ENCODE data around the gene SEH1L.

The SEH1L gene

DNA sequence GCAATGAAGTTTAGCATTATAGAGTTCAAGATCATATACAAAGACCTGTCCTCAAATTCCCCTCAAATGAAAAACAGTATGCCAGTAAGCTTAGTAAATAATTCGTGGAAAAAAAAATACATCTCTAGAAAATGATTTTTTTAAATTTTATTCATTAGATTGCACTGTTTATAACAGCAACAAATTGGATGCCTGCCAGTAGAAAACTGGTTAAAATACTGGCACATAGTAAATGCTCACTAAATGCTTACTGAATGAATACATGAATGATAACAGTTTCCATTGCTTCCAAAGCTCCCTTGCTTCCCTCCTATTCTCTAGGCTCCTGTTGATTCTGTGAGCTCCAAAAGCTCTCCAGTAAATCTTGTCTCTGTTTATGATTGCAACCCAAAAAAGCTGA, 25.5 kb upstream of the SEH1L start:
- no peak overlapping the region for H3K4me3 ChIP-seq (ENCODE audit: low read length)
- no peak overlapping the region for H3K9ac ChIP-seq (ENCODE audit: low read depth, low read length)
- H3K4me2 ChIP-seq (ENCODE audit: low read length) = no peak overlapping the region
- H3K36me3 ChIP-seq (ENCODE audit: insufficient read depth, low read length) = no peaks in the 10 kb centered on the region
- H3K9me3 ChIP-seq (replicated peaks; ENCODE audit: low read length) = no peaks in the 10 kb centered on the region
- H3K27me3 ChIP-seq (ENCODE audit: control insufficient read depth, insufficient read depth, low read length) = no peaks in the 10 kb centered on the region
- H3K4me1 ChIP-seq (ENCODE audit: control insufficient read depth, insufficient read depth, low read length) = no peaks in the 10 kb centered on the region

DNA sequence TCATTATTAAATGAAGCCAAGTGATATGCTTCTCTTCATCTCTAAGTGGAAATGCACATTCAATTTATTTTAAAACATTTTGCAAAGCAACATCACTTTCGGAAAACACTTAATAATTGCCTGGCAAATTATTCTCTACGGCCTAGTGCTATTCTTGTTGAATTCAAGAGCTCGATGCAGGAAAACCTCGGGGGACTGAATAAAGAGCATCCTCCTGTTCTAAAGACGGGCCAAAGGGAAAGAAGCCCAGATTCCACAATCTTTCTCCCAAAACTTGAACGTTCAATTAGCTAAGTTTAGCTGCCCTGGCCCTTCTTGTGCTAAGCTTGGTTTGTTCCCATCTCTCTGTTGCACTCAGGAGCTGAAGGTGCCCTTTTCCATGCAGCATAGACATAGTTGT, 23.2 kb upstream of the SEH1L start:
- no peak overlapping the region for H3K9ac ChIP-seq (ENCODE audit: low read depth, low read length)
- H3K4me2 ChIP-seq (ENCODE audit: low read length) = no peak overlapping the region
- H3K9me3 ChIP-seq (replicated peaks; ENCODE audit: low read length) = no peaks in the 10 kb centered on the region
- H3K36me3 ChIP-seq (ENCODE audit: insufficient read depth, low read length) = no peaks in the 10 kb centered on the region
- H3K4me1 ChIP-seq (ENCODE audit: control insufficient read depth, insufficient read depth, low read length) = no peaks in the 10 kb centered on the region
- H3K4me3 ChIP-seq (ENCODE audit: low read length) = no peak overlapping the region
- H3K27me3 ChIP-seq (ENCODE audit: control insufficient read depth, insufficient read depth, low read length) = no peaks in the 10 kb centered on the region

DNA sequence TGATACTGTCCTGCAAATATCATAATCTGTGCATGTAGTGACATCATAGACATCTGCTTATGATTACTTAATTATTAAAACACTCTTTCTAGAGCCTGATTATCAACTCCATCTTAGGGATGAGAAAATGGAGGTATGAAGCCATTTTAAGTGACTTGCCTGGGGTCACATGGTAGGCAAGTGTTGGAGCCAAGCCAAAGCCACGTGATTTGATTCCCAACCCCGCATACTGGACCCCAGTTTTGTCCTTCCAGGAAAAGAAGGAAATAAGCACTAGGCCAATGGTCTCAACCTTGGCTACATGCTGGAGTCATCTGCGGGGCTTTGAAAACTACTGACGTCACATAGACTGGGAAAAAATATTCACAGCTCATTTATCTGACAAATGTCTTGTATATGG, 19.6 kb upstream of the SEH1L start:
- Histone ChIP-seq H3K9ac (ENCODE audit: low read depth, low read length) (no peak overlapping the region), H3K27me3 (ENCODE audit: control insufficient read depth, insufficient read depth, low read length) (no peaks in the 10 kb centered on the region), H3K4me1 (ENCODE audit: control insufficient read depth, insufficient read depth, low read length) (no peaks in the 10 kb centered on the region), H3K9me3 (replicated peaks; ENCODE audit: low read length) (no peaks in the 10 kb centered on the region), H3K4me2 (ENCODE audit: low read length) (no peak overlapping the region), H3K36me3 (ENCODE audit: insufficient read depth, low read length) (no peaks in the 10 kb centered on the region), H3K4me3 (ENCODE audit: low read length) (no peak overlapping the region)

DNA sequence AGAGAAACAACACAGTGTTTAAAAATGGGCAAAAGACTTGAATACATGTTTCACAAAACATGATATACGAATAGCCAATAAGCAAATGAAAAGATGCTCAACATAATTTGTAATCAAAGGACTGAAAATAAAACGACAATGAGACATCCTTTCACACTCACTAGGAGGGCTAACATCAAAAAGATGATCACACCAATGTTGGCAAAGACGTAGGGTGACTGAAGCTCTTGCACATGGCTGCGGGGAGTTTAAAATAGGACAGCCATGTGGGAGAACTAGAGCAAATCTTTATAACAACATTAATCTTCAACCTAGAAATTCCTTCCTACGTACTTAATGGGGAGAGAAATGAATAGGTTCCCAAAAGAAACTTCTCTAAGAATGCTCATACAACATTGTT, 19.2 kb upstream of the SEH1L start:
- Histone ChIP-seq H3K9me3 (replicated peaks; ENCODE audit: low read length) (no peaks in the 10 kb centered on the region), H3K4me1 (ENCODE audit: control insufficient read depth, insufficient read depth, low read length) (no peaks in the 10 kb centered on the region), H3K9ac (ENCODE audit: low read depth, low read length) (no peak overlapping the region), H3K27me3 (ENCODE audit: control insufficient read depth, insufficient read depth, low read length) (no peaks in the 10 kb centered on the region), H3K36me3 (ENCODE audit: insufficient read depth, low read length) (no peaks in the 10 kb centered on the region), H3K4me2 (ENCODE audit: low read length) (no peak overlapping the region), H3K4me3 (ENCODE audit: low read length) (no peak overlapping the region)

DNA sequence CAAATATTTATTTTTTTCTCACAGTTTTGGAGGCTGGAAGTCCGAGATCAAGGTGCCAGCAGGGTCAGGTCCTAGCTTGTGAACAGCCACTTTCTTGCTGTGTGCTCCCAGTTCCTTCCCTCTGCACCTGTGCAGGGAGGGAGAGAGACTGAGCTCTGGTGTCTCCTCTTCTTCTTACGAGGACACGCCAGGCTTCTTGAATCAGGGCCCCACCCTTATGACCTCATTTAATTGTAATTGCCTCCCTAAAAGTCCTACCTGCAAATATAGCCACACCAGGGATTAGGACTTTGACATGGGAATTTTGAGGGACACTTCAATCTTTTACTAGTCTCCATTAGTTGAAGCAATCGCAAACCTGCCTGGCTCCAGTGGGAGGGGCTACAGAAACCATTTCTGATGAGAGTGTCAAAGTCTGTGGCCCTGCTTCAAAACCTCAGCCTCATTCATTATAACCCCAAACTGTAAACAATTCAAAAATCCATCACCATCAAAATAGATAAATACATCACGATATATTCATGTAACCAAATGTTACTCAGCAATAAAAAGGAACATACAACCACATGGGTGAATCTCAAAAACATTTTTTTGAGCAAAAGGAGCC, 18.2 kb upstream of the SEH1L start:
- Histone ChIP-seq H3K4me2 (ENCODE audit: low read length) (no peak overlapping the region), H3K36me3 (ENCODE audit: insufficient read depth, low read length) (no peaks in the 10 kb centered on the region), H3K4me1 (ENCODE audit: control insufficient read depth, insufficient read depth, low read length) (peaks cover 5% of the 10 kb centered on the region), H3K27me3 (ENCODE audit: control insufficient read depth, insufficient read depth, low read length) (no peaks in the 10 kb centered on the region), H3K4me3 (ENCODE audit: low read length) (no peak overlapping the region), H3K9ac (ENCODE audit: low read depth, low read length) (no peak overlapping the region), H3K9me3 (replicated peaks; ENCODE audit: low read length) (no peaks in the 10 kb centered on the region)

DNA sequence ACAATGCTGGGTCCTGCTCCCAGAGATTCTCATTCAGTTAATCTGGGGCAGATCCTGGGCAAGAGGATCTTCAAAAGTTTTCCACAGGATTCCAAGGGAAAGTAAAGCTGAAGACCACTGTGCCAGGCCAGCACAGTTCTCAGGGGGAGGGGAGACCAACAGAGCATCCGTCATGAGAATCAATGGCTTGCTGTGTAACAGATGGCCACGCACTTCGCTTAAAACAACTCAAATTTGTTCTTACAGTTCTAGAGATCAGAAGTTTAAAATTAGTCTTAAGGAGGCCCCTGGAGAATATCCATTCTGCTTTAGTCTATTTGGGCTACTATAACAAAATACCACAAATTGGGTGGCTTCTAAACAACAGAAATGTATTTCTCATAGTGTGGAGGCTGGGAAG, 17.4 kb upstream of the SEH1L start:
- Histone ChIP-seq H3K4me2 (ENCODE audit: low read length) (no peak overlapping the region), H3K9me3 (replicated peaks; ENCODE audit: low read length) (no peaks in the 10 kb centered on the region), H3K36me3 (ENCODE audit: insufficient read depth, low read length) (no peaks in the 10 kb centered on the region), H3K27me3 (ENCODE audit: control insufficient read depth, insufficient read depth, low read length) (no peaks in the 10 kb centered on the region), H3K4me3 (ENCODE audit: low read length) (no peak overlapping the region), H3K4me1 (ENCODE audit: control insufficient read depth, insufficient read depth, low read length) (peaks cover 9% of the 10 kb centered on the region), H3K9ac (ENCODE audit: low read depth, low read length) (no peak overlapping the region)

DNA sequence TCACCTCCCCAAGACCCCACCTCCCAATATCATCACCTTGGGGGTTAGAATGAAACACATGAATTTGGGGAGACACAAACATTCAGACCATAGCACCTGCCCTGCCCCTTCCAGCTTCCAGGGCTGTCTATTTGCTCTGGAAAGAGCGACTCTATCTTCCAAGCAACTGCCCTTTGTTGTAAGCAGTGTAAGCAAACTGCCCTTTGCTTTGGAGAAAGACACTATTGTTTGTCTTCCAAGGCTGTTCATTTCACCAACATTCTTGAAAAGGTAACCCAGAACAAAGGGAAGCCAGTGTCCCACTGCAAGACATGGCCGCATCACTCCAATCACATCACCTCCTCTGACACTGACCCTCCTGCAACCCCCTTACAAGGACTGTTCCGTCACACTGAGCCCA, 16.9 kb upstream of the SEH1L start:
- Histone ChIP-seq H3K4me1 (ENCODE audit: control insufficient read depth, insufficient read depth, low read length) (peaks cover 9% of the 10 kb centered on the region), H3K9me3 (replicated peaks; ENCODE audit: low read length) (no peaks in the 10 kb centered on the region), H3K4me3 (ENCODE audit: low read length) (no peak overlapping the region), H3K36me3 (ENCODE audit: insufficient read depth, low read length) (no peaks in the 10 kb centered on the region), H3K4me2 (ENCODE audit: low read length) (no peak overlapping the region), H3K9ac (ENCODE audit: low read depth, low read length) (no peak overlapping the region), H3K27me3 (ENCODE audit: control insufficient read depth, insufficient read depth, low read length) (no peaks in the 10 kb centered on the region)

DNA sequence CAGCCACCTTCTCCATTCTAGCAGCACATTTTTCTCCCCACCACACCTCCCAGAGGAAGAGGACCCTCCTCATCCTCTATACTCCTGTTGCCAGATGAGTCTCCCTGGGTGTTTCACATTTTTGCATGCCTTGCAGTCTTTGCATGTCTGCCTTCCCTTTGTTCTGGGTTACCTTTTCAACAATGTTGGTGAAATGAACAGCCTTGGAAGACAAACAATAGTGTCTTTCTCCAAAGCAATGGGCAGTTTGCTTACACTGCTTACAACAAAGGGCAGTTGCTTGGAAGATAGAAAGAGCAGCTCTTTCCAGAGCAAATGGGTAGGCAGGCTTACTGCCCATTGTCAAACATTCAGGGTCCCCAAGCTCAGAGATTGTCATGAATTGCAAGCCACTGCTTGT, 14.5 kb upstream of the SEH1L start:
- Histone ChIP-seq H3K4me2 (ENCODE audit: low read length) (no peak overlapping the region), H3K4me3 (ENCODE audit: low read length) (no peak overlapping the region), H3K27me3 (ENCODE audit: control insufficient read depth, insufficient read depth, low read length) (no peaks in the 10 kb centered on the region), H3K9me3 (replicated peaks; ENCODE audit: low read length) (no peaks in the 10 kb centered on the region), H3K4me1 (ENCODE audit: control insufficient read depth, insufficient read depth, low read length) (peaks cover 9% of the 10 kb centered on the region), H3K36me3 (ENCODE audit: insufficient read depth, low read length) (no peaks in the 10 kb centered on the region), H3K9ac (ENCODE audit: low read depth, low read length) (no peak overlapping the region)

DNA sequence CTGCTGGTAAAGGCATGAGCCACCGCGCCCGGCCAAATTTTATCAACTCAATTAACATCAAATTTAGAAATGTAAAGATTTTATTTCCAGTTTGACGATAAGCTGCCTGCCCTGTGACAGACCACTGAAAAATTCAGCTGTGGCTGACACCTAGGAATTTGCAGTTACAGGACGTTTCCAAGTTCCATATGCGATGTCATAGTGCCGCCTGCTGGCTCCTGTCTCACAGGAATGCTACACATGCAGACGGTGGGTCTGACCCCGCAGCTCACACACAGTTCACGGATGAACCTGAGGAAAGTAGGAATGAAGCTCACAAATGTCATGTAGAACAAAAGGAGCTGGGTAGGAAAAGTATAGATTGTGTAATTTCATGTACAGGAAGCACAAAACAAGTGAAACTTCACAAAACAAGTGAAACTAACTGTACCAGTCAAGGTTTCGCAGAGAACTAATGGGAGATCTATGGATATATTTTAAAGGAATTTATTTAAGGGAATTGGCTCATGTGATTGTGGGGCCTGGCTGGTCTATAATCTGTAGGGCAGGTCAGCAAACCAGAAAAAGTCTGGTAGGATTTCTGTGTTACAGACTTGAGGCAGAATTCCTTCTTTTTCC, 13.2 kb upstream of the SEH1L start:
- H3K4me3 ChIP-seq (ENCODE audit: low read length) = no peak overlapping the region
- no peaks in the 10 kb centered on the region for H3K9me3 ChIP-seq (replicated peaks; ENCODE audit: low read length)
- H3K36me3 ChIP-seq (ENCODE audit: insufficient read depth, low read length) = no peaks in the 10 kb centered on the region
- H3K27me3 ChIP-seq (ENCODE audit: control insufficient read depth, insufficient read depth, low read length) = no peaks in the 10 kb centered on the region
- peak overlapping the region; percentile 57 for H3K4me2 ChIP-seq (ENCODE audit: low read length)
- H3K9ac ChIP-seq (ENCODE audit: low read depth, low read length) = peak overlapping the region; percentile 38
- H3K4me1 ChIP-seq (ENCODE audit: control insufficient read depth, insufficient read depth, low read length) = peaks cover 9% of the 10 kb centered on the region

DNA sequence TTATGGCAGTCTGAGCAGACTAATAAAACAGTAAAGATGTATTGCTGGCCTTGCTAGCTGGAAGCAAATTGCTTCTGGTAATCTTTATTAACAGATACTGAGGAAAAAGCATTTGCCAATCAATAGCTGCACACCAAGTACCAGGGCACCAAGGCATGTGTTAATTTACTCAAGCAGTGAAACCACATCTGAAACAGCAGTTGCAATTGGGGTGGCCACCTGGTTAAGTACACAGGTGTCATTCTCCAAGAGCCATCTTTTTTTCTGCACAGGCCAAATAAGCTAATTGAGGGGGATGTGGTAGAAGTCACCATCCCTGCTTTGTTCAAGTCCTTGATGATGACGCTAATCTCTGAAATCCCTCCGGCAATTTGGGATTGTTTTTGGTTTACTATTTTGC, 8.6 kb upstream of the SEH1L start:
- H3K4me3 ChIP-seq (ENCODE audit: low read length) = no peak overlapping the region
- H3K4me2 ChIP-seq (ENCODE audit: low read length) = no peak overlapping the region
- H3K36me3 ChIP-seq (ENCODE audit: insufficient read depth, low read length) = no peaks in the 10 kb centered on the region
- no peak overlapping the region for H3K9ac ChIP-seq (ENCODE audit: low read depth, low read length)
- H3K9me3 ChIP-seq (replicated peaks; ENCODE audit: low read length) = no peaks in the 10 kb centered on the region
- H3K4me1 ChIP-seq (ENCODE audit: control insufficient read depth, insufficient read depth, low read length) = peaks cover 8% of the 10 kb centered on the region
- H3K27me3 ChIP-seq (ENCODE audit: control insufficient read depth, insufficient read depth, low read length) = no peaks in the 10 kb centered on the region

DNA sequence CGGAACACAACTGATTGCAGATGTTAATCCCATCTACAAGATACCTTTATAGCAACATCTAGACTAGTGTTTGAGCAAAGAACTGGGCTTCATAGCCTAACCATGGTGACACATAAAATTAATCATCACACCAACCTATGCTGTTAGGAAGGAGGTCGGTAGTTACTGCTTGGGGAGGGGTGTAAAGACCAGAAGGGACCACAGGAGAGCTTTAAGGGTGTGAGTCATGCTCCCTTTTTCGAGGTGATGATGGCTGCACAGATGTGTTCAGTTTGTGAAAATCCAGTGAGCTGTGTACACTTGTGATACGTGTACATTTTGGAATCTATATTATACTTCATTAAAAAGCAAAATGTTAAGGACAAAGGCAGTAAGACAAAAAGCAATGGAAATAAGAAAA, 4.6 kb upstream of the SEH1L start:
- H3K36me3 ChIP-seq (ENCODE audit: insufficient read depth, low read length) = no peaks in the 10 kb centered on the region
- peaks cover 22% of the 10 kb centered on the region for H3K4me1 ChIP-seq (ENCODE audit: control insufficient read depth, insufficient read depth, low read length)
- H3K9ac ChIP-seq (ENCODE audit: low read depth, low read length) = no peak overlapping the region
- no peaks in the 10 kb centered on the region for H3K27me3 ChIP-seq (ENCODE audit: control insufficient read depth, insufficient read depth, low read length)
- no peak overlapping the region for H3K4me2 ChIP-seq (ENCODE audit: low read length)
- H3K4me3 ChIP-seq (ENCODE audit: low read length) = no peak overlapping the region
- H3K9me3 ChIP-seq (replicated peaks; ENCODE audit: low read length) = no peaks in the 10 kb centered on the region

DNA sequence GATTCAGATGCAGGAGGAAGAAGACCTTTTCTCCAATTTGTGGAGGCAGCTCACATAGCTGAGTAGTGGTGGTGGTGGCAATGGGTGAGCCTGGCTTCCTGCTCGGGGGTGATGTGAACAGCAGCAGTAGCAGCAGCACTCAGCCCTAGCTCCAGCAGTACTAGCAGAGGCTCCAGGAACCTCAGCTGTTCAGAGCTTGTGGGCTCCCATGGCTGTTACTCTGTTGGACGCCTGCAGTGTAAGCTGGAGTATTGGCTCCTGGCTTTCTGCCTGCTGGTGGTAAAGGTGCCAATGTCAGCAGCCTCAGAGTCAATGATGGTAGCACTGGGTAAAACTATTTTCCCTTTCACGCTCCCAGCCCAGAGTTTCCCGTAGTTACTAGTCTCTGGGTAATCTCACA, 3.1 kb upstream of the SEH1L start:
- Histone ChIP-seq H3K4me1 (ENCODE audit: control insufficient read depth, insufficient read depth, low read length) (peaks cover 27% of the 10 kb centered on the region), H3K9me3 (replicated peaks; ENCODE audit: low read length) (no peaks in the 10 kb centered on the region), H3K9ac (ENCODE audit: low read depth, low read length) (no peak overlapping the region), H3K4me3 (ENCODE audit: low read length) (no peak overlapping the region), H3K27me3 (ENCODE audit: control insufficient read depth, insufficient read depth, low read length) (no peaks in the 10 kb centered on the region), H3K4me2 (ENCODE audit: low read length) (peak overlapping the region; percentile 61), H3K36me3 (ENCODE audit: insufficient read depth, low read length) (no peaks in the 10 kb centered on the region)

Measured in skeletal muscle satellite cell (primary cell).